K562 (cell line): ENCODE data around the gene SENP7. TPM values are rescaled to one million over a fixed set of nuclear protein-coding genes. Genes with fewer than 3 reads are reported as not detected.
A peak's percentile ranks its signal among the peaks of the same experiment; 100 is the strongest.

ENCODE experiments used
- CBFB ChIP-seq: sonication (generic); formaldehyde crosslinking; IDR thresholded peaks from 2 replicates; pipeline ENCODE4 v1.4.0; 2020; ENCODE audit warnings: mild to moderate bottlenecking, missing genetic modification reagents
- CBX1 ChIP-seq: sonication (generic); IDR thresholded peaks from 2 replicates; pipeline ENCODE4 v1.6.1; 2016; ENCODE audit warnings: antibody characterized with exemption, low read depth, mild to moderate bottlenecking
- DIDO1 ChIP-seq: fragments of 450-650 bp; IDR thresholded peaks from 2 replicates; pipeline ENCODE4 v1.6.1; 2016; ENCODE audit warnings: low read depth, missing biosample characterization, missing genetic modification characterization
- DMBX1 ChIP-seq: fragments of 250-450 bp; sonication (Bioruptor Pico); IDR thresholded peaks from 2 replicates; pipeline ENCODE4 v1.8.0; 2022; ENCODE audit warnings: inconsistent platforms, mild to moderate bottlenecking, moderate library complexity, borderline replicate concordance
- ELF1 ChIP-seq: fragments of 200-800 bp; sonication (Bioruptor generic); IDR thresholded peaks from 2 replicates; pipeline ENCODE4 v1.6.1; 2016; ENCODE audit warnings: missing genetic modification characterization, missing compliant biosample characterization
- EP400 ChIP-seq: fragments of 450-650 bp; IDR thresholded peaks from 2 replicates; pipeline ENCODE4 v1.6.1; 2017; ENCODE audit warnings: antibody characterized with exemption, mild to moderate bottlenecking, moderate library complexity
- ETV6 ChIP-seq, 3 experiments: fragments of 150-350 bp in 1 of 3; sonication (generic) in 1 of 3; formaldehyde crosslinking in 1 of 3; IDR thresholded peaks; 2 replicates each; pipeline versions ENCODE4 v1.6.1 to v1.8.0; 2014 to 2022; ENCODE audit warnings: borderline replicate concordance in 2 of 3, low read depth in 2 of 3, antibody characterized with exemption in 1 of 3, low read length in 1 of 3, mild to moderate bottlenecking in 1 of 3, missing genetic modification reagents in 1 of 3
- FIP1L1 ChIP-seq: fragments of 200-400 bp; formaldehyde crosslinking; IDR thresholded peaks from 2 replicates; pipeline ENCODE4 v1.6.1; 2018; ENCODE audit warnings: mild to moderate bottlenecking, low read depth, low read length; ENCODE audit not compliant: poor library complexity, severe bottlenecking
- FOS ChIP-seq: IDR thresholded peaks from 3 replicates; pipeline ENCODE4 v1.6.1; 2011; ENCODE audit not compliant: insufficient read length; ENCODE audit errors: extremely low read depth
- JUND ChIP-seq, 2 experiments: IDR thresholded peaks; 2 replicates in 1 of 2; 3 replicates in 1 of 2; pipeline ENCODE4 v1.6.1; 2011; ENCODE audit warnings: borderline replicate concordance in 2 of 2, low read depth in 2 of 2, low read length in 2 of 2, improper control_type of control experiment in 1 of 2, missing biosample characterization in 1 of 2, missing genetic modification characterization in 1 of 2, missing genetic modification reagents in 1 of 2
- MYC ChIP-seq, 2 experiments: fragments of 250-450 bp in 1 of 2; sonication (Bioruptor Pico) in 1 of 2; IDR thresholded peaks; 2 replicates each; pipeline versions ENCODE4 v1.5.1 to v1.6.1; 2012 to 2021; ENCODE audit warnings: low read depth in 2 of 2, borderline replicate concordance in 1 of 2, improper control_type of control experiment in 1 of 2, low read length in 1 of 2, mild to moderate bottlenecking in 1 of 2, moderate library complexity in 1 of 2
- NELFE ChIP-seq: IDR thresholded peaks from 2 replicates; pipeline ENCODE4 v1.6.1; 2011; ENCODE audit warnings: mild to moderate bottlenecking; ENCODE audit not compliant: insufficient read depth, insufficient read length
- POLR2B ChIP-seq: fragments of 450-650 bp; IDR thresholded peaks from 2 replicates; pipeline ENCODE4 v1.6.1; 2018; ENCODE audit warnings: low read depth; ENCODE audit not compliant: partially characterized antibody
- POU5F1 ChIP-seq: fragments of 150-350 bp; IDR thresholded peaks from 2 replicates; pipeline ENCODE4 v1.6.1; 2014; ENCODE audit warnings: borderline replicate concordance, low read length, low read depth, mild to moderate bottlenecking; ENCODE audit not compliant: partially characterized antibody
- RNF2 ChIP-seq: sonication (generic); IDR thresholded peaks from 2 replicates; pipeline ENCODE4 v1.6.1; 2016
- SAFB2 ChIP-seq: fragments of 200-400 bp; formaldehyde crosslinking; IDR thresholded peaks from 2 replicates; pipeline ENCODE4 v1.6.1; 2018; ENCODE audit warnings: borderline replicate concordance, low read length, low read depth, moderate library complexity; ENCODE audit not compliant: severe bottlenecking
- SRSF9 ChIP-seq: fragments of 200-400 bp; formaldehyde crosslinking; IDR thresholded peaks from 2 replicates; pipeline ENCODE4 v1.6.1; 2017; ENCODE audit warnings: low read depth, low read length, borderline replicate concordance
- TAF1 ChIP-seq: IDR thresholded peaks from 2 replicates; pipeline ENCODE4 v1.6.1; 2011; ENCODE audit warnings: mild to moderate bottlenecking, low read length, moderate library complexity; ENCODE audit not compliant: insufficient read depth, control insufficient read depth, severe bottlenecking; ENCODE audit errors: extremely low read depth
- TAF15 ChIP-seq: fragments of 200-400 bp; formaldehyde crosslinking; IDR thresholded peaks from 2 replicates; pipeline ENCODE4 v1.6.1; 2017; ENCODE audit warnings: mild to moderate bottlenecking, low read depth, low read length, moderate library complexity
- TAF7 ChIP-seq: fragments of 450-650 bp; IDR thresholded peaks from 2 replicates; pipeline ENCODE4 v1.6.1; 2016; ENCODE audit warnings: missing genetic modification characterization, missing compliant biosample characterization
- TARDBP ChIP-seq: fragments of 450-650 bp; IDR thresholded peaks from 2 replicates; pipeline ENCODE4 v1.6.1; 2016
- TCF7L2 ChIP-seq: fragments of 150-350 bp; IDR thresholded peaks from 2 replicates; pipeline ENCODE4 v1.6.1; 2016; ENCODE audit warnings: low read depth, mild to moderate bottlenecking, low read length, moderate library complexity
- ZFP1 ChIP-seq: fragments of 450-650 bp; formaldehyde crosslinking; IDR thresholded peaks from 2 replicates; pipeline ENCODE4 v1.4.0; 2020; ENCODE audit warnings: mild to moderate bottlenecking, mixed read lengths
- polyA plus RNA-seq, 8 experiments: library from polyadenylated mRNA; depleted of rRNA in 4 of 8; stranded (reverse) in 5 of 8; unstranded in 3 of 8; fragments of >200 nt; fragmentation: Nextera tagmentation in 2 of 8; fragmentation: Illumina TruSeq in 1 of 8; extraction: Ambion mirVana in 2 of 8; extraction: Trizol in 1 of 8; gene quantifications; 2 replicates each; pipeline versions ENCODE4 v1.2.1 to v1.2.3, GENCODE V29; 2011 to 2014; ENCODE audit warnings: inconsistent platforms in 1 of 8, missing spikeins in 1 of 8
- total RNA-seq, 7 experiments: library from RNA; depleted of rRNA in 6 of 7; stranded (reverse); fragments of >200 nt in 6 of 7; fragmentation: Illumina TruSeq in 2 of 7; extraction: Trizol in 2 of 7; gene quantifications; 2 replicates each; pipeline versions ENCODE4 v1.2.1 to v1.2.3, GENCODE V29; 2011 to 2021; ENCODE audit warnings: low replicate concordance in 1 of 7
- TF ChIP-seq, protein P1 (sequence below), 3 experiments: fragments of 200-800 bp in 1 of 3; fragments of 250-450 bp in 1 of 3; fragments of 450-650 bp in 1 of 3; sonication (Bioruptor Pico) in 1 of 3; sonication (Bioruptor generic) in 1 of 3; formaldehyde crosslinking in 1 of 3; IDR thresholded peaks; 2 replicates each; pipeline versions ENCODE4 v1.6.1 to v1.8.0; 2016 to 2022; ENCODE audit warnings: mild to moderate bottlenecking in 2 of 3, missing genetic modification characterization in 2 of 3, missing compliant biosample characterization in 1 of 3, moderate library complexity in 1 of 3

The SENP7 gene
- total and polyA plus RNA-seq, 9 of the 15 experiments (the other 6 are each of a cell fraction or from before 2014, with no cell fraction given) = 4.1 to 21.9 (median 10.7) TPM

DNA sequence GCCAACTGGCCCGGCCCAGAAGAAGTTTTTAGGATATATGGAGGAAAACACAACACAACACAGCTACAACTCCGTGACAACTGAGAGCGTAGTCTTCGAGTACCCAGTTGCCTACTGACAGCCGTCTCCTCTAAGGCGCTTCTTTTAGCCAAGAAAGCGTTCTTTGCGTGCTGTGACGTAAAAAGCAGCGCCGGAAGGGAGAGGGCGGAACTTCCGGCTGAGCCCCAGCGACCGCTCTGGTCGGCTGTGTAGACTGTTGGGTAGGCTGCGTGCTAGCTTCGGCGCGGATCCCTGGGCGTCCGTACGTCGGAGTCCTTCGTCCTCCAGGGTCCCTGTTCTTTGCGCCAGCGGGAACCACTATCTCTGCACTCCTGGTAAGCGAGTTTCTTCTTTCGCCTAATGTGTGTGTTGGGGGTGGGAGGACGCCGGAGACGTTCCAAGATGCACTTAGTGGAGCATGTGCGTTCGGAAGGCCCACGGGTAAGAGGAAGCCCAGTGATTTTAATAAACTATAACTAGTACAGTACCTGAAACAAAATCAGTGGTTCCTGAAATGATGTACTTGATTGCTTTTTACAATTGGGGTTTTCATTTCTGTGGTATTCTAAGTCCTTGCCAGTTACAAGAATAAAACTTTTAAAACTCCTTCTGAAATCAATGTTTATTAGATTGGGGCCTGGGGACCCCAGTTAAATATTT, 48.8 kb upstream of the SENP7 start, which contains the start of gene TRMT10C (continued):
- peak; percentile 64; the same call in 1 of the 2 replicates for TF ChIP-seq TAF7 (tag)
- TF ChIP-seq MYC (IDR thresholded peaks at IDR 0.05; ENCODE audit: low read depth, low read length) = peak; percentile 91
- no peak for TF ChIP-seq MYC (CRISPR knock-in tag; IDR thresholded peaks at IDR 0.05; ENCODE audit: borderline replicate concordance, low read depth)
- peak; percentile 68; the same call in 1 of the 2 replicates for TF ChIP-seq CBX1
- no peak for TF ChIP-seq JUND (IDR thresholded peaks at IDR 0.05; ENCODE audit: borderline replicate concordance, low read depth, low read length)
- TF ChIP-seq JUND (tag; IDR thresholded peaks at IDR 0.05; ENCODE audit: borderline replicate concordance, low read depth, low read length) = no peak; the same call in 2 of the 3 replicates
- TF ChIP-seq ZFP1 (CRISPR knock-in tag) = no peak
- TF ChIP-seq TCF7L2 = no peak
- TF ChIP-seq SRSF9 = no peak
- 0 out of 2 replicates have a peak, but pooled peaks have one; percentile 32 for TF ChIP-seq ELF1 (tag)
- no peak for TF ChIP-seq ETV6 (IDR thresholded peaks at IDR 0.05; ENCODE audit: borderline replicate concordance in 1 of 2, low read depth in 2 of 2, low read length in 1 of 2)
- no peak for TF ChIP-seq ETV6 (CRISPR knock-in tag; IDR thresholded peaks at IDR 0.05; ENCODE audit: borderline replicate concordance)
- no peak for TF ChIP-seq FOS
- no peak for TF ChIP-seq NELFE
- peak; percentile 87 for TF ChIP-seq TAF1
- TF ChIP-seq POU5F1 = no peak
- TF ChIP-seq CBFB (CRISPR knock-in tag) = no peak
- TF ChIP-seq TARDBP = no peak
- TF ChIP-seq DIDO1 (tag) = peak; percentile 76
- TF ChIP-seq DMBX1 = no peak
- peak; percentile 93 for TF ChIP-seq EP400
- TF ChIP-seq POLR2B = peak; percentile 87
- TF ChIP-seq FIP1L1 = no peak
- no peak for TF ChIP-seq SAFB2
- TF ChIP-seq TAF15 = no peak
- no peak for TF ChIP-seq RNF2
- TF ChIP-seq, protein P1, sequence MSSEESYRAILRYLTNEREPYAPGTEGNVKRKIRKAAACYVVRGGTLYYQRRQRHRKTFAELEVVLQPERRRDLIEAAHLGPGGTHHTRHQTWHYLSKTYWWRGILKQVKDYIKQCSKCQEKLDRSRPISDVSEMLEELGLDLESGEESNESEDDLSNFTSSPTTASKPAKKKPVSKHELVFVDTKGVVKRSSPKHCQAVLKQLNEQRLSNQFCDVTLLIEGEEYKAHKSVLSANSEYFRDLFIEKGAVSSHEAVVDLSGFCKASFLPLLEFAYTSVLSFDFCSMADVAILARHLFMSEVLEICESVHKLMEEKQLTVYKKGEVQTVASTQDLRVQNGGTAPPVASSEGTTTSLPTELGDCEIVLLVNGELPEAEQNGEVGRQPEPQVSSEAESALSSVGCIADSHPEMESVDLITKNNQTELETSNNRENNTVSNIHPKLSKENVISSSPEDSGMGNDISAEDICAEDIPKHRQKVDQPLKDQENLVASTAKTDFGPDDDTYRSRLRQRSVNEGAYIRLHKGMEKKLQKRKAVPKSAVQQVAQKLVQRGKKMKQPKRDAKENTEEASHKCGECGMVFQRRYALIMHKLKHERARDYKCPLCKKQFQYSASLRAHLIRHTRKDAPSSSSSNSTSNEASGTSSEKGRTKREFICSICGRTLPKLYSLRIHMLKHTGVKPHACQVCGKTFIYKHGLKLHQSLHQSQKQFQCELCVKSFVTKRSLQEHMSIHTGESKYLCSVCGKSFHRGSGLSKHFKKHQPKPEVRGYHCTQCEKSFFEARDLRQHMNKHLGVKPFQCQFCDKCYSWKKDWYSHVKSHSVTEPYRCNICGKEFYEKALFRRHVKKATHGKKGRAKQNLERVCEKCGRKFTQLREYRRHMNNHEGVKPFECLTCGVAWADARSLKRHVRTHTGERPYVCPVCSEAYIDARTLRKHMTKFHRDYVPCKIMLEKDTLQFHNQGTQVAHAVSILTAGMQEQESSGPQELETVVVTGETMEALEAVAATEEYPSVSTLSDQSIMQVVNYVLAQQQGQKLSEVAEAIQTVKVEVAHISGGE (CRISPR knock-in tag; IDR thresholded peaks at IDR 0.05) = peak in 1 of 3 experiments; percentile 56; a peak in 2 of 6 replicates
